K562 (cell line): ENCODE results near the gene CCL3.

Experiments
- E2F4 ChIP-seq: sonication (generic); formaldehyde crosslinking; IDR thresholded peaks from 2 replicates; pipeline ENCODE4 v1.8.0; 2022; ENCODE audit warnings: mild to moderate bottlenecking, low read depth, missing genetic modification reagents
- EP300 ChIP-seq: IDR thresholded peaks from 2 replicates; pipeline ENCODE4 v1.6.1; 2012; ENCODE audit warnings: low read length, improper control_type of control experiment
- KAT8 ChIP-seq: fragments of 450-650 bp; IDR thresholded peaks from 2 replicates; pipeline ENCODE4 v1.6.1; 2016; ENCODE audit warnings: low read depth, mild to moderate bottlenecking
- MYC ChIP-seq, 2 experiments: fragments of 250-450 bp in 1 of 2; sonication (Bioruptor Pico) in 1 of 2; IDR thresholded peaks; 2 replicates each; pipeline versions ENCODE4 v1.5.1 to v1.6.1; 2012 to 2021; ENCODE audit warnings: low read depth in 2 of 2, borderline replicate concordance in 1 of 2, improper control_type of control experiment in 1 of 2, low read length in 1 of 2, mild to moderate bottlenecking in 1 of 2, moderate library complexity in 1 of 2
- PRDM10 ChIP-seq: fragments of 450-650 bp; IDR thresholded peaks from 2 replicates; pipeline ENCODE4 v1.6.1; 2018; ENCODE audit not compliant: partially characterized antibody
- RAD21 ChIP-seq, 2 experiments: fragments of 250-450 bp in 1 of 2; fragments of 450-650 bp in 1 of 2; sonication (Bioruptor Pico) in 1 of 2; formaldehyde crosslinking in 1 of 2; IDR thresholded peaks in 1 of 2; conservative IDR thresholded peaks in 1 of 2; 2 replicates each; pipeline versions ENCODE4 v1.4.0 to v1.8.0; 2020 to 2022; ENCODE audit warnings: mild to moderate bottlenecking in 2 of 2, moderate library complexity in 1 of 2
- ZEB2 ChIP-seq: fragments of 450-650 bp; IDR thresholded peaks from 2 replicates; pipeline ENCODE4 v1.6.1; 2016
- ZNF263 ChIP-seq: sonication (generic); formaldehyde crosslinking; IDR thresholded peaks from 2 replicates; pipeline ENCODE4 v1.8.0; 2022; ENCODE audit warnings: mild to moderate bottlenecking, missing genetic modification reagents, borderline replicate concordance
- ZNF586 ChIP-seq: fragments of 450-650 bp; formaldehyde crosslinking; conservative IDR thresholded peaks from 2 replicates; pipeline ENCODE4 v1.4.0; 2020; ENCODE audit warnings: mild to moderate bottlenecking, moderate library complexity
- TF ChIP-seq, protein P1 (sequence below), 2 experiments: IDR thresholded peaks; 2 replicates each; pipeline ENCODE4 v1.6.1; 2012; ENCODE audit warnings: improper control_type of control experiment in 2 of 2, low read depth in 2 of 2, low read length in 2 of 2, borderline replicate concordance in 1 of 2

DNA sequence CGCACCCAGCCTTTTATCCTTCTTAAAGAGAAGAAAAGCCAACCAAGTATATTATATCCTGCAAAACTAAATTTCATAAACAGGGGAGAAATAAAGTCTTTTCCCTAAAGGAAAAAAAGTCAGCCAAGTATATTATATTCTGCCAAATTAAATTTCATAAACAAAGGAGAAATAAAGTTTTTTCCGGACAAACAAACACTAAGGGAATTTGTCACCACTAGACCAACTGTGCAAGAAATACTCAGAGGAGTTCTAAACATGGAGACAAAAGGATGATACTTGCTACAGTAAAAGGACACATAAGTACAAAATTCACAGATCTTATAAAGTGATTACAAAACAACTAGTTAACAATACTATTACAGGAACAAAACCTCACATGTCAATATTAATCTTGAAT lies 40.3 kb downstream of the CCL3 start:
- TF ChIP-seq, protein P1, sequence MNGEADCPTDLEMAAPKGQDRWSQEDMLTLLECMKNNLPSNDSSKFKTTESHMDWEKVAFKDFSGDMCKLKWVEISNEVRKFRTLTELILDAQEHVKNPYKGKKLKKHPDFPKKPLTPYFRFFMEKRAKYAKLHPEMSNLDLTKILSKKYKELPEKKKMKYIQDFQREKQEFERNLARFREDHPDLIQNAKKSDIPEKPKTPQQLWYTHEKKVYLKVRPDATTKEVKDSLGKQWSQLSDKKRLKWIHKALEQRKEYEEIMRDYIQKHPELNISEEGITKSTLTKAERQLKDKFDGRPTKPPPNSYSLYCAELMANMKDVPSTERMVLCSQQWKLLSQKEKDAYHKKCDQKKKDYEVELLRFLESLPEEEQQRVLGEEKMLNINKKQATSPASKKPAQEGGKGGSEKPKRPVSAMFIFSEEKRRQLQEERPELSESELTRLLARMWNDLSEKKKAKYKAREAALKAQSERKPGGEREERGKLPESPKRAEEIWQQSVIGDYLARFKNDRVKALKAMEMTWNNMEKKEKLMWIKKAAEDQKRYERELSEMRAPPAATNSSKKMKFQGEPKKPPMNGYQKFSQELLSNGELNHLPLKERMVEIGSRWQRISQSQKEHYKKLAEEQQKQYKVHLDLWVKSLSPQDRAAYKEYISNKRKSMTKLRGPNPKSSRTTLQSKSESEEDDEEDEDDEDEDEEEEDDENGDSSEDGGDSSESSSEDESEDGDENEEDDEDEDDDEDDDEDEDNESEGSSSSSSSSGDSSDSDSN (IDR thresholded peaks at IDR 0.05; ENCODE audit: borderline replicate concordance in 1 of 2, low read depth in 2 of 2, low read length in 2 of 2), result no peak
- no peak for TF ChIP-seq RAD21 (CRISPR knock-in tag; conservative IDR thresholded peaks at IDR 0.05 in 1 of 2, IDR thresholded peaks at IDR 0.05 in 1 of 2)
- no peak for TF ChIP-seq ZNF263 (CRISPR knock-in tag)
- TF ChIP-seq ZEB2, result no peak
- no peak for TF ChIP-seq EP300
- no peak for TF ChIP-seq ZNF586 (CRISPR knock-in tag)
- no peak for TF ChIP-seq KAT8
- no peak for TF ChIP-seq MYC (IDR thresholded peaks at IDR 0.05; ENCODE audit: low read depth, low read length)
- TF ChIP-seq MYC (CRISPR knock-in tag; IDR thresholded peaks at IDR 0.05; ENCODE audit: borderline replicate concordance, low read depth), result no peak
- TF ChIP-seq PRDM10, result no peak
- no peak for TF ChIP-seq E2F4
